Testis (tissue), 3 donors: ENCODE results near the gene MED12L. TPM values are rescaled to one million over a fixed set of nuclear protein-coding genes. Genes with fewer than 3 reads are reported as not detected.

Experiments
- DNase-seq: peaks from one replicate; pipeline ENCODE4 v3.0.0-alpha.2; 2019
- H3K27ac ChIP-seq, 2 donors: fragments of 200-600 bp; sonication (generic); one replicate each; pipeline ENCODE4 v1.5.1; 2019
- H3K27me3 ChIP-seq: fragments of 200-600 bp; sonication (generic); one replicate; pipeline ENCODE4 v1.5.1; 2019
- H3K36me3 ChIP-seq: fragments of 200-600 bp; sonication (generic); one replicate; pipeline ENCODE4 v1.5.1; 2017; ENCODE audit warnings: low read depth; ENCODE audit errors: missing control alignments
- H3K4me1 ChIP-seq: fragments of 200-600 bp; sonication (generic); one replicate; pipeline ENCODE4 v1.5.1; 2019
- H3K4me3 ChIP-seq, 2 donors: fragments of 200-600 bp; sonication (generic); one replicate each; pipeline ENCODE4 v1.5.1; 2017 to 2019
- H3K9me3 ChIP-seq: fragments of 200-600 bp; sonication (generic); one replicate; pipeline ENCODE4 v1.5.1; 2017
- POLR2A ChIP-seq: fragments of 450-650 bp; IDR thresholded peaks from one replicate; pipeline ENCODE4 v1.6.1; 2017; ENCODE audit warnings: antibody characterized with exemption, mild to moderate bottlenecking, moderate library complexity
- WGBS, 2 donors: methylation state at CpG; one replicate each; pipeline ENCODE4 v1.1.5; 2018; 5-methylcytosine and 5-hydroxymethylcytosine counted together
- intact Hi-C: fragments of 100-400 bp; cut with DNase I; formaldehyde crosslinking; loops from one replicate; pipeline ENCODE4 v1.15.1; 2023; ENCODE audit warnings: low total_unique reads
- polyA plus RNA-seq: library from polyadenylated mRNA; stranded (reverse); fragments of 350-450 nt; fragmentation: Illumina TruSeq; extraction: RNeasy Lipid Tissue Mini Kit (QIAGEN cat#74804); gene quantifications from one replicate; pipeline ENCODE4 v1.2.3, GENCODE V29; 2014; ENCODE audit warnings: low read depth, low replicate concordance; ENCODE audit not compliant: insufficient read depth
- total RNA-seq, 2 donors: library from RNA; depleted of rRNA; stranded (reverse); fragments of >200 nt; gene quantifications; one replicate each; pipeline ENCODE4 v1.2.3, GENCODE V29; 2016
- TF ChIP-seq, protein P1 (sequence below), 3 experiments: fragments of 450-650 bp in 2 of 3; fragments of 200-600 bp in 1 of 3; sonication (generic) in 1 of 3; IDR thresholded peaks; one replicate each; pipeline ENCODE4 v1.5.1; 2016 to 2019; ENCODE audit warnings: antibody characterized with exemption in 3 of 3, mild to moderate bottlenecking in 2 of 3, moderate library complexity in 1 of 3

The MED12L gene
- total and polyA plus RNA-seq, 3 donors from 2014 or later, result 10.3 to 18.5 (median 10.4) TPM

DNA sequence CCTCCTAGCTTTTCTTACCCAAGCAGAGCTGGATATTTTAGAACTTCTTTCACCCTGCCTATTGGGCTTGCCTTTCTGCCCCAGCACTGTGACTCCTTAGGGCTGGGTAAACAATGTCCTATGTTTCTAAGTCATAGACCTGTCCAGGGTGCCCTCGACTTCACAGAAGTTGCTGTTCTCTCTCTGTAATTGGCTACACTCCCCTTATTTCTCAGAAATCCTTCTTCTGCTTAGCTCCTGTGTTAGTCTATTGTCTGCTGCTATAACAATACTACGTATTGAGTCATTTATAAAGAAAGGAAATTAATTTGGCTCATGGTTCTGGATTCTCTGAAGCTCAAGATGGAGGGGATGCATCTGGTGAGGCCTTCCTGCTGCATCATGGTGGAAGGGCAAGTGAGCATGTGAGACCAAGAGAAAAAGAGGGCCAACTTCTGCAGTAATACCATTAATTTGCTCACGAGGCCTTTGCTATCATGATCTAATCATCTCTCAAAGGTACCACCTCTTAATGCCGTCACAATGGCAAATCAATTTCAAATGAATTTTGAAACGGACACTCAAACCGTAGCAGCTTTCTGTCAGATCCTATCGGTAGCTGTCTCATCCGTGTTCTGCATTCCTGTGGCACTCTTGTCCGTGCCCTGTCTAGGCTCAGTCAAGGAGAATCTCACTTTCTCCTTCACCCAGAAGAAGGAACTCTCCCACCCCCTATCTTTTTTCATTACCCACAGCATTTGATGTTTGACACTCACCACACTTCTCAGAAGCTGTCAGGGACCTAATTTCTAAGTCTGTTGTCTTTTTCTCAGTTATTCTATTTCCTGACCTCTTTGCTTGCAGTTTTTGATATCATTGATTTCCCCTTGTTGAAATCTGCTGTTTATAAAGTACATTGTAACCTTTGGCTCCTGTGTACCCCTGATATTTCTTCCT lies 139.8 kb downstream of the MED12L start:
- H3K27ac ChIP-seq, result no peak overlapping the region
- no peaks in the 10 kb centered on the region for H3K36me3 ChIP-seq
- no peaks in the 10 kb centered on the region for H3K9me3 ChIP-seq
- DNase-seq, result no peak
- no peak overlapping the region for H3K4me3 ChIP-seq
- intact Hi-C loops, result no loop called here
- WGBS, 2 donors, result 82% methylated on average over 9 of the region's 9 CpGs
- H3K4me1 ChIP-seq, result peaks cover 16% of the 10 kb centered on the region
- TF ChIP-seq, protein P1, sequence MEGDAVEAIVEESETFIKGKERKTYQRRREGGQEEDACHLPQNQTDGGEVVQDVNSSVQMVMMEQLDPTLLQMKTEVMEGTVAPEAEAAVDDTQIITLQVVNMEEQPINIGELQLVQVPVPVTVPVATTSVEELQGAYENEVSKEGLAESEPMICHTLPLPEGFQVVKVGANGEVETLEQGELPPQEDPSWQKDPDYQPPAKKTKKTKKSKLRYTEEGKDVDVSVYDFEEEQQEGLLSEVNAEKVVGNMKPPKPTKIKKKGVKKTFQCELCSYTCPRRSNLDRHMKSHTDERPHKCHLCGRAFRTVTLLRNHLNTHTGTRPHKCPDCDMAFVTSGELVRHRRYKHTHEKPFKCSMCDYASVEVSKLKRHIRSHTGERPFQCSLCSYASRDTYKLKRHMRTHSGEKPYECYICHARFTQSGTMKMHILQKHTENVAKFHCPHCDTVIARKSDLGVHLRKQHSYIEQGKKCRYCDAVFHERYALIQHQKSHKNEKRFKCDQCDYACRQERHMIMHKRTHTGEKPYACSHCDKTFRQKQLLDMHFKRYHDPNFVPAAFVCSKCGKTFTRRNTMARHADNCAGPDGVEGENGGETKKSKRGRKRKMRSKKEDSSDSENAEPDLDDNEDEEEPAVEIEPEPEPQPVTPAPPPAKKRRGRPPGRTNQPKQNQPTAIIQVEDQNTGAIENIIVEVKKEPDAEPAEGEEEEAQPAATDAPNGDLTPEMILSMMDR (IDR thresholded peaks at IDR 0.05), result no peak
- H3K27me3 ChIP-seq, result no peaks in the 10 kb centered on the region

DNA sequence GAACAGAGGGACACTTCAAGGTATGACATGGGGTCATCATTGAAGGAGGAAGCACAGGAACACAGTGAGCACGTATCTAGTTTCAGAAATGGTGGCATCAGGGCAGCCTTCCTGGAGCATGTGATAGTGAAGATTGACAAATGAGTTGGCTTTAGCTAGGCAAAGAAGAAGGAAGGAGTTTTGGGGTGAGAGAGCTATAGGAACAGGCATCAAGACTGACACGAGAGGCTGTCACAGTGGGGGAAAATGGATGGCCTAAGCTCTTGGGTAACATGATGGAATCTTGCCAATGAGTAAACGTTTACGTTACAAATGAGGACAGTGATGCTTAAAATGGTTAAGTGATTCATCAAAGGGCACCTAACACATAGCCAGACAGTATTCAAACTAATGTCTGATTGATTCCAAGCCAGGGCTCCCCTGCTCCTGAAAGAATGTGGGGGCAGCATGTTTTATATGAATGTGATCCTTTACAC lies 140.7 kb downstream of the MED12L start:
- Histone ChIP-seq H3K4me3 (no peak overlapping the region), H3K9me3 (no peaks in the 10 kb centered on the region), H3K27ac (no peak overlapping the region), H3K27me3 (no peaks in the 10 kb centered on the region), H3K36me3 (no peaks in the 10 kb centered on the region), H3K4me1 (peaks cover 19% of the 10 kb centered on the region)
- intact Hi-C loops, result no loop called here
- WGBS, 2 donors, result 65 to 80% methylated on average over 4 of the region's 4 CpGs
- TF ChIP-seq, protein P1 (IDR thresholded peaks at IDR 0.05), result no peak
- TF ChIP-seq POLR2A, result no peak
- no peak for DNase-seq

DNA sequence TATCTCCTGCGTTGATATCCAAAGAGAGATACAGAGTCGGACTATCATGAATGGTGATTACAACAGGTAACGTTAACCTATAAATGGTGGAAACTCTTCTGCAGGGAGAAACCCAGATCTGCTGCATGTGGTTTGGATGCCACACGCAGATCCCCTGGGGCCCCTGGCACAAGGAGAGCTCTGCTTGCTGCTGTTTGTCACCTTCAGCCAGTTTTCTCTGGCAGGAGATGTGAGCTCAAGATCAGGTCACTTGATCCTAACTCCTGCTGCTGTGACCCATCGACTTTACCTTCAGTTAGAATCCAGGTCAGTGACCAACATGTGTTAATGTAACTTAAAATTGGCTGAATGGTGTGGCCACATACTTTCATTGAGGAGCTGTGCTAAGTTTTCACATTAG lies 141.4 kb downstream of the MED12L start:
- 90 to 93% methylated on average over 5 of the region's 5 CpGs for WGBS, 2 donors
- no peak for DNase-seq
- Histone ChIP-seq H3K36me3 (no peaks in the 10 kb centered on the region), H3K4me1 (peaks cover 19% of the 10 kb centered on the region), H3K4me3 (no peak overlapping the region), H3K27me3 (no peaks in the 10 kb centered on the region), H3K27ac (no peak overlapping the region), H3K9me3 (no peaks in the 10 kb centered on the region)
- intact Hi-C loops, result no loop called here
- TF ChIP-seq, protein P1 (IDR thresholded peaks at IDR 0.05), result no peak
- TF ChIP-seq POLR2A, result no peak

DNA sequence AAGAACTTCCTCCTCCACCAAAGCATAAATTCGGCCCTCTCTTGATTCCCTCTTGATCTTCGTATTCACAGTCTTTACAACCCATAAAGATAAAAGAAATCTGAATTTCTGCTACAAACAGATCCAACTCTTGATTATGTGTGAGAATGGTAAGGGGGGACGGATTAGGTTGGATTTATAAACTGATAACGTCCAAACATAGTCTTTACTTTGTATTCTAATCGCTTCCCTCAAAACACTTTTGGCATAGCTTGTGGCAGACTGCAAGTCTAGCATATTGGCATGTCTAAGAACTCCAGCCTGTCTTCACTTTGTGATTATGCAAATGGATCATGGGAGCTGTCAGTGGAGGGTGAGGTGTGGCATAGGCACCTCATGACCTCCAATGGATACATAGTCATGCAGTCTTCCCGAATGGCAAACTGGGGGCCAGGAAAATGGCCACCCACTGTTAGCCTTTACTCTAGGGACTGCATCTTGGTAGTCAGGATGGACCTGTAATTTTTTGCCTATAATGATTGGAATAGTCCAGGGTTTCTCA lies 141.9 kb downstream of the MED12L start:
- H3K4me1 ChIP-seq, result peaks cover 19% of the 10 kb centered on the region
- H3K4me3 ChIP-seq, result no peak overlapping the region
- no peaks in the 10 kb centered on the region for H3K36me3 ChIP-seq
- H3K9me3 ChIP-seq, result no peaks in the 10 kb centered on the region
- H3K27me3 ChIP-seq, result no peaks in the 10 kb centered on the region
- H3K27ac ChIP-seq, result no peak overlapping the region
- intact Hi-C loops, result no loop called here
- WGBS, 2 donors, result 79% methylated on average over 6 of the region's 6 CpGs
- TF ChIP-seq, protein P1 (IDR thresholded peaks at IDR 0.05), result no peak
- no peak for TF ChIP-seq POLR2A
- no peak for DNase-seq
